LNCaP clone FGC (cell line): ENCODE data around the gene LYL1.

Source experiments
- DNase-seq: peaks from one replicate; pipeline ENCODE4 v3.0.0-alpha.2; 2011; ENCODE audit warnings: low read depth
- H3K4me3 ChIP-seq: 2 replicates; pipeline ENCODE4 v1.5.1; 2011; ENCODE audit warnings: mild to moderate bottlenecking, low read depth, low read length, control low read depth
- TF ChIP-seq, protein P1 (sequence below): IDR thresholded peaks from 2 replicates; pipeline ENCODE4 v1.5.1; 2012; ENCODE audit warnings: mild to moderate bottlenecking; ENCODE audit not compliant: control insufficient read depth, insufficient read depth; ENCODE audit errors: extremely low read depth

LYL1 gene

DNA sequence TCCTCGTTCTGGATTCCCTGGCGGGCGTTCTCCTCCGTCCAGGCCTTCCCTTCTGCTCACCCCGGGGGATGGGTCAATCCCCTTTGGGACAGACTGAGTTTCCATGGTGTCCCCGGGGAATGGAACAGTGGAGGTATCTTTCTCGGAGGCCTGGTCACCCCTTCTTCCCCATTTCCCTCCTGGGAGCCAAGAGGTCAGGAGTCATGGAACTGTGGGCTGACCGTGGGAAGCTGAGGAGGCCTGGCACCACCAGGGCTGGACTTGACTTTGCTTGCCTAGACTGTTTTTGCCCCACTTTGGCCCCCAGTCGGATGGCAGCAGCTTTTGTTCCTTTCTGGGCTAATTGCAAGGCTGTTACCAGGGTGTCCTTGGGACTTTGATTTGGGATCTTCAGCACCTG lies 17.4 kb upstream of the LYL1 start:
- H3K4me3 ChIP-seq = no peak overlapping the region; the same call in 1 of the 2 replicates
- DNase-seq = no peak
- TF ChIP-seq, protein P1, sequence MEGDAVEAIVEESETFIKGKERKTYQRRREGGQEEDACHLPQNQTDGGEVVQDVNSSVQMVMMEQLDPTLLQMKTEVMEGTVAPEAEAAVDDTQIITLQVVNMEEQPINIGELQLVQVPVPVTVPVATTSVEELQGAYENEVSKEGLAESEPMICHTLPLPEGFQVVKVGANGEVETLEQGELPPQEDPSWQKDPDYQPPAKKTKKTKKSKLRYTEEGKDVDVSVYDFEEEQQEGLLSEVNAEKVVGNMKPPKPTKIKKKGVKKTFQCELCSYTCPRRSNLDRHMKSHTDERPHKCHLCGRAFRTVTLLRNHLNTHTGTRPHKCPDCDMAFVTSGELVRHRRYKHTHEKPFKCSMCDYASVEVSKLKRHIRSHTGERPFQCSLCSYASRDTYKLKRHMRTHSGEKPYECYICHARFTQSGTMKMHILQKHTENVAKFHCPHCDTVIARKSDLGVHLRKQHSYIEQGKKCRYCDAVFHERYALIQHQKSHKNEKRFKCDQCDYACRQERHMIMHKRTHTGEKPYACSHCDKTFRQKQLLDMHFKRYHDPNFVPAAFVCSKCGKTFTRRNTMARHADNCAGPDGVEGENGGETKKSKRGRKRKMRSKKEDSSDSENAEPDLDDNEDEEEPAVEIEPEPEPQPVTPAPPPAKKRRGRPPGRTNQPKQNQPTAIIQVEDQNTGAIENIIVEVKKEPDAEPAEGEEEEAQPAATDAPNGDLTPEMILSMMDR = no peak

DNA sequence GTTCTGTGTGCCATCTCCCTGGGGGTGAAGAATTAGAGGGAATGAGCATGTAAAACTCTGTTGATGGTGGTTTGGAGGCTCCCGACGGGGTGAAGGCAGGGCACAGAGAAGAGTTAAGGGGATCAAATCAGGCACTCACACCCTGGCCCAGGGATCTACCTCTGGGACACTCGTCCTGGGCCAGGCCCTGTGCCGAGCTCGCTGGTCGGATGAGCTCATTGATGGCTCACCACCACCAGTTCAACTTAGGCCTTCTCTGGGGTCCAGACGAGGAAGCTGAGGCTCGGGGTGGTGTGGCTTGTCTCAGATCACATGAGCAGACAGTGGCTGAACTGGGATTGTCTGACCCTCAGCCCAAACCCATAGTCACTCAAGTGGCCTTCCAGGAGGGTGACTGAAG lies 17.0 kb upstream of the LYL1 start:
- H3K4me3 ChIP-seq = peak overlapping the region; percentile 95
- no peak for DNase-seq
- TF ChIP-seq, protein P1 = no peak

DNA sequence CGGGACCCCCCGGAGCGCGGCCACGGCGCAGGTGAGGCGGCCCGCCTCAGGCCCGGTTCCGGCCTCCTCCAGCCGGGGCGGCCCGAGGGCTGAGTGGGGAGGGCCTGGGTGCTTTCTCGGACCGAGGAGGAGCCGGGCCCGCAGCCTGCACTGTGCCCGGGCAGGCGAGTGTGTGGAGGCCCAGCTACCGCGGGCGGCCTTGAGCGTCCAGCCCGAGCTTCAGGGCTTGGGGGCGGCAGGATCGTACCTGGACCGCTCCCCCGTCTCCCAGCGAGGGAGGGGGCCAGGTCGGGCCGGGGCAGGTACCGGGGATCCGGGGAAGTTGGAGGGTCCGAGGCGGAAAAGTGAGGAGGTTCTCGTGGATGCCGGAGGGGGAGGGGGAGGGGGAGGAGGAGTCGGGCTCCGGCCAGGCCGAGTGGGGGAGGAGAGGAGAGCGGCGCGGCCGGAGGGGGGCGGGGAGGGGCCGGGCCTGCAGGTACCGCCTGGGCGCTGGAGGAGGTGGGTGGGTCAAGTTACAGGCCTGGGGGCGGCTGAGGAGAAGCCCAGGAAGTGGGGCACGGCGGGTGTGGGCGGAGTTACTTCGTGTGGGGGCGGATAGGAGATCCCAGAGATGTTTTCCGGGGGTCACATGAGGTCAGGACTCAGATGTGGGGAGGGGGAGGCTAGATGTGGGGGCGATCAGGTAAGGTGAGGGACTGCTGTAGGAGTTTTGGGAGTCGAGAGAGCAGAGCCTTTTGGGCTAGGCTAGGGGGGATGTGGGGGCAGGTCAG lies 16.0 kb upstream of the LYL1 start:
- TF ChIP-seq, protein P1 = no peak

DNA sequence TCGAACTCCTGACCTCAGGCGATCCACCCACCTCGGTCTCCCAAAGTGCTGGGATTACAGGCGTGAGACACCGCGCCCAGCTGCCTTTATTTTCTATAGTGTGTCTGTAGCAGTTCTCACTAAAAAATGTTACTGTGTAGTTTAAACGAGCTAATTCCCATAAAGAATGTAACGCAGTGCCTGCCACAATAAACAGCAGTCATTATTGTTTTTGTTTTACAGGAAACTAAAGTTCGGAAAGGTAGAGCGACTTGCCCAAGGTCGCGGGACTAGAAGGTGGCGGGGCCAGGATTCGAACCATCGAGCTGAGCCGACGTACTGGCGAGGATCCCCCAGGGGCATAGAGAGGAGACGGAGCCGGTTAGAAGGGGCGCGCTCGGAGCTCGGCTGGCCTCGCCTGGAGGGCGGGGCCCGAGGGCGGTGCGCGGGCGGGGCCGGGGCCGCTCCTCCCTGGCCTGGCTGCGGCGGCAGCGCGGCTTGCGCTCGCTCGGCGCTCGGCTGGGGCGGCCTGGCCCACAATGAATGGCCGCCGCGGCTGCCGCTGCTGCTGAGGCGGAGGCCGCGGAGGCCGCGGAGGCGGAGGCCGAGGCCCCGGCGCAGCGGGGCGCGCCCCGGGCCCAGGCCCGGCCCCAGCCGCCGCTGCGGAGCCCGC lies 15.2 kb upstream of the LYL1 start, which contains the start of gene NACC1:
NACC1 (plus strand) TSS at position 493 of the 652 bp plus-strand sequence. CDS start 16,944 bp downstream, outside the sequence.
- H3K4me3 ChIP-seq = peak within 1 kb of the TSS; percentile 97
- TF ChIP-seq, protein P1 = no peak
- DNase-seq = peak; percentile 32

More for the DNA sequence above, 16.0 kb upstream of the LYL1 start:
- no peak for DNase-seq
- peak overlapping the region; percentile 95 for H3K4me3 ChIP-seq

DNA sequence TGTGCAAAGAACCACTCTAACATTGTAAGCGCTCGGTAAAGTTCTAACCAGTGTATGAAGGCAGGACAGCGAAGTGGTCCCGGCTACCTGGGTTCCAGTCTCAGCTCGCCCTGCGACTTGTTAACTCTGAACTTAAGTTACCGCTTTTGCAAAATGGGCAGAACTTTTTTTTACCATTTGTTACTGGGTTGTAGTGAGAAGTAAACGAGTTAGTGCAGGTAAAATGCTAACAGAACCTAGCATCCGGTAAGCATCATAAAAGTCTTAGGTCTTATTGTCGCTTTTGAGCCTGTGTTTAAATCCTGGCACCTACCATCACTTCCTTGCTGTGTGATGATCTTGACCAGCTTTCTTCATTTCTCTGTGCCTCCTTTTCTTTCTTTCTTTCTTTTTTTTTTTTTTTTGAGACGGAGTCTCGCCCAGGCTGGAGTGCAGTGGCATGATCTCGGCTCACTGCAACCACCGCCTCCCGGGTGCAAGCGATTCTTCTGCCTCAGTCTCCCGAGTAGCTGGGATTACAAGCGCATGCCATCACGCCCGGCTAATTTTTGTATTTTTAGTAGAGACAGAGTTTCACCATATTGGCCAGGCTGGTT lies 14.6 kb upstream of the LYL1 start:
- DNase-seq = no peak
- H3K4me3 ChIP-seq = peak overlapping the region; percentile 97
- TF ChIP-seq, protein P1 = no peak

DNA sequence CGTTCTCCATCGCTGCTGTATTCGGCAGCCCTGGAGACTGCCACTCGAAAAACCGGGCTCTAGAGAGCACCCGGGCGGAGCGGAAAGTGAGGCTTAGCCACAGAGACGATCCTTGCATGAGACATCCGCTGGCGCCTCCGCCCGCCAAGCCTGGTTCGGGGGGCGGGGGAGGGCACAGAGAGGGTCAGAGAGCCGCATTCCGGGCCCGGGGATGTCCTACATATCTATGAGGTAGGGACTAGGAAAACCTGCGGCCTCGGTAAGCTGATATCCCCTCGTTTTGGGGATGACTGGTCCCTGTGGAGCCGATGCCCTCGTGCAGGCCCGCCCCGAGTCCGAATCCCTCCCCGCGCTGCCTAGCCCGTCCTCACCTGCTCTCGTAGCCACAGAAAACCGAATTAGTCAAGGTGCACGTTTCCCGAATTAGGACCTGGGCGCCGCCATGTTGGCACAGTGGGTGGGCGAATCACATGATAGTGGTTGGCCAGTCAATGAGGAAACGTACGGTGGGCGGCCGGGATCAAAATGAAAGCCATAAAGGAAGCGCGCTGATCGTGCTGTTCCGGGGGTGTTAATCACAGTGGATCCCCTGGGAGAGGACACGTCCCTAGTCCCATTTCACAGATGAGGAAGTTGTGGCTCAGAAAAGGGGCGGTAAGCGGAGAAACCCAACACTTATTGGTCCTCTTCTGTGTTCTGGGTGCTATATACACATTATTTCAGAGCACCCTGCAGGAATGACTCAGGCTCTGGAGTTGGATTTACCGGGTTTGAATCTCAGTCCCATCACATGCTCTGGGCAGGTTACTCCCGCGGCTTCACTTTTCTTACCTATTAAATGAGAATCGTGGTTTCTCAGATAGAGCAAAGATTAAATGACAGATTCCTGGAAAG lies 13.9 kb upstream of the LYL1 start, which contains the start of gene TRMT1:
TRMT1 (minus strand) TSS at position 459 of the 894 bp plus-strand sequence; CDS start at position 118, 341 bp downstream.
- H3K4me3 ChIP-seq = peak within 1 kb of the TSS; percentile 97
- TF ChIP-seq, protein P1 = no peak
- DNase-seq = peak; percentile 75
